ENCODE results near the gene ZCCHC13.
A peak's percentile ranks its signal among the peaks of the same experiment; 100 is the strongest.
"Not testable (repeated sequence)": the region's sequence is repeated elsewhere in the genome, so short reads cannot be mapped to it uniquely, and the experiment has no call there.

ZCCHC13 gene

GRCh38 chrX:74321191-74321590, 17.2 kb downstream of the ZCCHC13 start:
- 100% methylated on average over 1 of the region's 27 CpGs for WGBS, 2 experiments (ENCODE audit: insufficient coverage in 2 of 2)
- Histone ChIP-seq H3K4me1 (ENCODE audit: control insufficient read depth, insufficient read depth, low read length, poor library complexity, severe bottlenecking) (no peaks in the 10 kb centered on the region), H3K36me3 (ENCODE audit: control insufficient read depth, insufficient read depth, low read length) (no peaks in the 10 kb centered on the region), H3K9me3 (ENCODE audit: control insufficient read depth, low read length) (no peaks in the 10 kb centered on the region), H3K4me3 (ENCODE audit: extremely low read depth, insufficient read depth, low read length, poor library complexity, severe bottlenecking) (no peak overlapping the region), H3K27ac (ENCODE audit: low read depth, low read length, severe bottlenecking) (no peak overlapping the region)

- WGBS, 2 experiments (ENCODE audit: insufficient coverage in 2 of 2): 67 to 100% methylated on average over 1 of the region's 5 CpGs
- Histone ChIP-seq H3K4me1 (ENCODE audit: control insufficient read depth, insufficient read depth, low read length, poor library complexity, severe bottlenecking) (no peaks in the 10 kb centered on the region), H3K27ac (ENCODE audit: low read depth, low read length, severe bottlenecking) (no peak overlapping the region), H3K36me3 (ENCODE audit: control insufficient read depth, insufficient read depth, low read length) (no peaks in the 10 kb centered on the region), H3K9me3 (ENCODE audit: control insufficient read depth, low read length) (no peaks in the 10 kb centered on the region), H3K4me3 (ENCODE audit: extremely low read depth, insufficient read depth, low read length, poor library complexity, severe bottlenecking) (no peak overlapping the region)
Observed at GRCh38 chrX:74324131-74324530, 20.2 kb downstream of the ZCCHC13 start.

GRCh38 chrX:74325130-74326059, 21.4 kb downstream of the ZCCHC13 start:
- H3K27ac ChIP-seq (ENCODE audit: low read depth, low read length, severe bottlenecking): no peak overlapping the region
- no CpG with 5 or more reads among the region's 9 CpGs for WGBS, 2 experiments (ENCODE audit: insufficient coverage in 2 of 2)

GRCh38 chrX:74338852-74339251, 34.9 kb downstream of the ZCCHC13 start:
- Histone ChIP-seq H3K27ac (ENCODE audit: low read depth, low read length, severe bottlenecking) (no peak overlapping the region), H3K4me1 (ENCODE audit: control insufficient read depth, insufficient read depth, low read length, poor library complexity, severe bottlenecking) (peaks cover 9% of the 10 kb centered on the region), H3K4me3 (ENCODE audit: extremely low read depth, insufficient read depth, low read length, poor library complexity, severe bottlenecking) (no peak overlapping the region), H3K9me3 (ENCODE audit: control insufficient read depth, low read length) (no peaks in the 10 kb centered on the region), H3K36me3 (ENCODE audit: control insufficient read depth, insufficient read depth, low read length) (no peaks in the 10 kb centered on the region)

More at GRCh38 chrX:74325130-74326059, 21.4 kb downstream of the ZCCHC13 start:
- no peaks in the 10 kb centered on the region for H3K4me1 ChIP-seq (ENCODE audit: control insufficient read depth, insufficient read depth, low read length, poor library complexity, severe bottlenecking)
- H3K9me3 ChIP-seq (ENCODE audit: control insufficient read depth, low read length): no peaks in the 10 kb centered on the region
- no peaks in the 10 kb centered on the region for H3K36me3 ChIP-seq (ENCODE audit: control insufficient read depth, insufficient read depth, low read length)
- no peak overlapping the region for H3K4me3 ChIP-seq (ENCODE audit: extremely low read depth, insufficient read depth, low read length, poor library complexity, severe bottlenecking)

GRCh38 chrX:74340051-74340450, 36.1 kb downstream of the ZCCHC13 start:
- H3K4me3 ChIP-seq (ENCODE audit: extremely low read depth, insufficient read depth, low read length, poor library complexity, severe bottlenecking): no peak overlapping the region
- no peaks in the 10 kb centered on the region for H3K36me3 ChIP-seq (ENCODE audit: control insufficient read depth, insufficient read depth, low read length)
- H3K27ac ChIP-seq (ENCODE audit: low read depth, low read length, severe bottlenecking): no peak overlapping the region
- H3K4me1 ChIP-seq (ENCODE audit: control insufficient read depth, insufficient read depth, low read length, poor library complexity, severe bottlenecking): peaks cover 9% of the 10 kb centered on the region
- no peaks in the 10 kb centered on the region for H3K9me3 ChIP-seq (ENCODE audit: control insufficient read depth, low read length)

GRCh38 chrX:74342211-74342610, 38.2 kb downstream of the ZCCHC13 start:
- H3K9me3 ChIP-seq (ENCODE audit: control insufficient read depth, low read length); H3K36me3 ChIP-seq (ENCODE audit: control insufficient read depth, insufficient read depth, low read length); H3K4me3 ChIP-seq (ENCODE audit: extremely low read depth, insufficient read depth, low read length, poor library complexity, severe bottlenecking); H3K4me1 ChIP-seq (ENCODE audit: control insufficient read depth, insufficient read depth, low read length, poor library complexity, severe bottlenecking): not testable (repeated sequence)
- 84 to 89% methylated on average over 4 to 5 of the region's 5 CpGs for WGBS, 2 experiments (ENCODE audit: insufficient coverage in 2 of 2)
- H3K27ac ChIP-seq (ENCODE audit: low read depth, low read length, severe bottlenecking): peak overlapping the region; percentile 53

- Histone ChIP-seq H3K4me3 (ENCODE audit: extremely low read depth, insufficient read depth, low read length, poor library complexity, severe bottlenecking) (no peak overlapping the region), H3K36me3 (ENCODE audit: control insufficient read depth, insufficient read depth, low read length) (no peaks in the 10 kb centered on the region)
- 60 to 83% methylated on average over 1 of the region's 3 CpGs for WGBS, 2 experiments (ENCODE audit: insufficient coverage in 2 of 2)
Observed at GRCh38 chrX:74343343-74344279, 39.6 kb downstream of the ZCCHC13 start.

GRCh38 chrX:74344280-74344622, 40.3 kb downstream of the ZCCHC13 start:
- no peaks in the 10 kb centered on the region for H3K36me3 ChIP-seq (ENCODE audit: control insufficient read depth, insufficient read depth, low read length)
- H3K4me3 ChIP-seq (ENCODE audit: extremely low read depth, insufficient read depth, low read length, poor library complexity, severe bottlenecking): no peak overlapping the region
- H3K9me3 ChIP-seq (ENCODE audit: control insufficient read depth, low read length): no peaks in the 10 kb centered on the region
- H3K27ac ChIP-seq (ENCODE audit: low read depth, low read length, severe bottlenecking): no peak overlapping the region
- 63 to 100% methylated on average over 1 to 3 of the region's 4 CpGs for WGBS, 2 experiments (ENCODE audit: insufficient coverage in 2 of 2)
- H3K4me1 ChIP-seq (ENCODE audit: control insufficient read depth, insufficient read depth, low read length, poor library complexity, severe bottlenecking): peaks cover 14% of the 10 kb centered on the region

More at GRCh38 chrX:74343343-74344279, 39.6 kb downstream of the ZCCHC13 start:
- H3K4me1 ChIP-seq (ENCODE audit: control insufficient read depth, insufficient read depth, low read length, poor library complexity, severe bottlenecking): peaks cover 9% of the 10 kb centered on the region
- no peaks in the 10 kb centered on the region for H3K9me3 ChIP-seq (ENCODE audit: control insufficient read depth, low read length)
- peak overlapping the region; percentile 49 for H3K27ac ChIP-seq (ENCODE audit: low read depth, low read length, severe bottlenecking)

- Histone ChIP-seq H3K27ac (ENCODE audit: low read depth, low read length, severe bottlenecking) (no peak overlapping the region), H3K9me3 (ENCODE audit: control insufficient read depth, low read length) (no peaks in the 10 kb centered on the region), H3K4me3 (ENCODE audit: extremely low read depth, insufficient read depth, low read length, poor library complexity, severe bottlenecking) (no peak overlapping the region), H3K36me3 (ENCODE audit: control insufficient read depth, insufficient read depth, low read length) (no peaks in the 10 kb centered on the region), H3K4me1 (ENCODE audit: control insufficient read depth, insufficient read depth, low read length, poor library complexity, severe bottlenecking) (peaks cover 14% of the 10 kb centered on the region)
- 100% methylated on average over 2 of the region's 2 CpGs; no CpG with 5 or more reads in 1 of the 2 experiments for WGBS, 2 experiments (ENCODE audit: insufficient coverage in 2 of 2)
Observed at GRCh38 chrX:74346088-74346487, 42.1 kb downstream of the ZCCHC13 start.

GRCh38 chrX:74349387-74349786, 45.4 kb downstream of the ZCCHC13 start:
- Histone ChIP-seq H3K4me1 (ENCODE audit: control insufficient read depth, insufficient read depth, low read length, poor library complexity, severe bottlenecking) (peaks cover 5% of the 10 kb centered on the region), H3K4me3 (ENCODE audit: extremely low read depth, insufficient read depth, low read length, poor library complexity, severe bottlenecking) (no peak overlapping the region), H3K36me3 (ENCODE audit: control insufficient read depth, insufficient read depth, low read length) (no peaks in the 10 kb centered on the region), H3K9me3 (ENCODE audit: control insufficient read depth, low read length) (no peaks in the 10 kb centered on the region), H3K27ac (ENCODE audit: low read depth, low read length, severe bottlenecking) (peak overlapping the region; percentile 43)
- WGBS, 2 experiments (ENCODE audit: insufficient coverage in 2 of 2): 100% methylated on average over 1 of the region's 3 CpGs; no CpG with 5 or more reads in 1 of the 2 experiments

Measured in mesodermal cell (in vitro differentiated cells).